CD14-positive monocyte (primary cell): Measurements from ENCODE around the gene TTLL11. TPM values are rescaled to one million over a fixed set of nuclear protein-coding genes. Genes with fewer than 3 reads are reported as not detected.

ENCODE experiments used
- DNase-seq, 3 donors: peaks; one replicate each; pipeline ENCODE4 v3.0.0-alpha.2; 2011 to 2022
- H2AFZ ChIP-seq: 2 replicates; pipeline ENCODE4 v1.6.0; 2012; ENCODE audit warnings: mild to moderate bottlenecking, low read depth, low read length, inconsistent platforms; ENCODE audit not compliant: insufficient read depth, poor library complexity, severe bottlenecking
- H3K27ac ChIP-seq, 2 donors: 1 replicate in 1 of 2; 2 replicates in 1 of 2; pipeline ENCODE4 v1.5.1; 2012 to 2013; ENCODE audit warnings: low read length in 2 of 2, control low read depth in 1 of 2, inconsistent platforms in 1 of 2, low read depth in 1 of 2, mild to moderate bottlenecking in 1 of 2
- H3K27me3 ChIP-seq, 2 donors: one replicate each; pipeline versions ENCODE4 v1.6.0 to v1.6.1; 2011 to 2013; ENCODE audit warnings: low read length in 2 of 2; ENCODE audit not compliant: control insufficient read depth in 2 of 2, insufficient read depth in 2 of 2
- H3K36me3 ChIP-seq, 2 donors: replicated peaks in 1 of 2; 1 replicate in 1 of 2; 2 replicates in 1 of 2; pipeline versions ENCODE4 v1.5.1 to v1.6.1; 2012 to 2013; ENCODE audit warnings: low read length in 2 of 2, control low read depth in 1 of 2, inconsistent platforms in 1 of 2, mild to moderate bottlenecking in 1 of 2; ENCODE audit not compliant: insufficient read depth in 2 of 2, control insufficient read depth in 1 of 2
- H3K4me1 ChIP-seq, 2 donors: 1 replicate in 1 of 2; 2 replicates in 1 of 2; pipeline versions ENCODE4 v1.5.1 to v1.6.1; 2012 to 2013; ENCODE audit warnings: low read length in 2 of 2, control low read depth in 1 of 2, inconsistent platforms in 1 of 2, mild to moderate bottlenecking in 1 of 2, moderate library complexity in 1 of 2; ENCODE audit not compliant: insufficient read depth in 2 of 2, control insufficient read depth in 1 of 2
- H3K4me2 ChIP-seq: replicated peaks from 2 replicates; pipeline ENCODE3; 2012; ENCODE audit warnings: low read length, moderate library complexity, mild to moderate bottlenecking; ENCODE audit not compliant: poor library complexity, severe bottlenecking; ENCODE audit errors: extremely low read depth
- H3K4me3 ChIP-seq, 3 experiments: fragments of 200-600 bp in 1 of 3; sonication (generic) in 1 of 3; replicated peaks in 1 of 3; 1 replicate in 2 of 3; 2 replicates in 1 of 3; pipeline ENCODE4 v1.5.1; 2011 to 2013; ENCODE audit warnings: low read length in 3 of 3, mild to moderate bottlenecking in 3 of 3, control low read depth in 2 of 3, low read depth in 2 of 3, inconsistent platforms in 1 of 3, moderate library complexity in 1 of 3
- H3K79me2 ChIP-seq: 2 replicates; pipeline ENCODE4 v1.6.0; 2012; ENCODE audit warnings: mild to moderate bottlenecking, control low read depth, inconsistent platforms, low read length, moderate library complexity; ENCODE audit not compliant: insufficient read depth
- H3K9ac ChIP-seq: 2 replicates; pipeline ENCODE4 v1.6.0; 2017; ENCODE audit warnings: low read length, mild to moderate bottlenecking; ENCODE audit not compliant: insufficient read depth, poor library complexity, severe bottlenecking
- H3K9me3 ChIP-seq, 2 donors: replicated peaks in 1 of 2; 1 replicate in 1 of 2; 2 replicates in 1 of 2; pipeline versions ENCODE4 v1.5.1 to v1.6.1; 2012 to 2013; ENCODE audit warnings: low read length in 2 of 2, control low read depth in 1 of 2; ENCODE audit not compliant: control insufficient read depth in 1 of 2, insufficient read depth in 1 of 2
- H4K20me1 ChIP-seq: 2 replicates; pipeline ENCODE4 v1.6.0; 2012; ENCODE audit warnings: mild to moderate bottlenecking, low read length, control low read depth, moderate library complexity; ENCODE audit not compliant: insufficient read depth
- H3K27ac Mint-ChIP-seq, 7 donors: one replicate each; pipeline ENCODE4 v1.8.0; 2020; ENCODE audit warnings: mild to moderate bottlenecking in 7 of 7, mixed read lengths in 7 of 7, moderate library complexity in 6 of 7, inconsistent platforms in 2 of 7
- H3K27me3 Mint-ChIP-seq, 3 donors: one replicate each; pipeline ENCODE4 v1.8.0; 2021 to 2022; ENCODE audit warnings: low read depth in 3 of 3, mild to moderate bottlenecking in 3 of 3, mixed read lengths in 3 of 3, moderate library complexity in 3 of 3, inconsistent platforms in 1 of 3
- H3K36me3 Mint-ChIP-seq, 2 donors: one replicate each; pipeline ENCODE4 v1.8.0; 2020; ENCODE audit warnings: mixed read lengths in 2 of 2, inconsistent platforms in 1 of 2, mild to moderate bottlenecking in 1 of 2
- H3K4me1 Mint-ChIP-seq: one replicate; pipeline ENCODE4 v1.8.0; 2020; ENCODE audit warnings: mild to moderate bottlenecking, mixed read lengths
- H3K4me3 Mint-ChIP-seq, 2 donors: one replicate each; pipeline ENCODE4 v1.8.0; 2020; ENCODE audit warnings: mild to moderate bottlenecking in 2 of 2, mixed read lengths in 2 of 2, moderate library complexity in 1 of 2
- H3K9me3 Mint-ChIP-seq, 7 donors: one replicate each; pipeline ENCODE4 v1.8.0; 2020 to 2022; ENCODE audit warnings: mixed read lengths in 7 of 7, mild to moderate bottlenecking in 6 of 7, moderate library complexity in 6 of 7, inconsistent platforms in 2 of 7
- WGBS: methylation state at CpG from one replicate; pipeline ENCODE4 v1.1.5; 2013; ENCODE audit warnings: missing lambda C conversion rate; ENCODE audit not compliant: insufficient coverage; 5-methylcytosine and 5-hydroxymethylcytosine counted together
- intact Hi-C, 2 donors: fragments of 100-400 bp; cut with micrococcal nuclease; formaldehyde crosslinking; loops; one replicate each; pipeline versions ENCODE4 v1.15.0 to v1.15.1; 2023
- polyA plus RNA-seq, 3 donors: library from polyadenylated mRNA; depleted of rRNA in 1 of 3; unstranded in 2 of 3; stranded (reverse) in 1 of 3; fragments of 300-500 nt in 2 of 3; fragments of >200 nt in 1 of 3; fragmentation: Illumina TruSeq in 2 of 3; gene quantifications; 1 replicate in 2 of 3; 2 replicates in 1 of 3; pipeline ENCODE4 v1.2.3, GENCODE V29; 2012 to 2021
- TF ChIP-seq, protein P1 (sequence below): fragments of 200-600 bp; IDR thresholded peaks from one replicate; pipeline ENCODE4 v1.8.0; 2022; ENCODE audit warnings: antibody characterized with exemption, mild to moderate bottlenecking

The TTLL11 gene
- polyA plus RNA-seq, 3 donors = 2.9 to 3.5 (median 3.1) TPM

- H3K9me3 ChIP-seq = no peaks in the 10 kb centered on the region
- TF ChIP-seq, protein P1, sequence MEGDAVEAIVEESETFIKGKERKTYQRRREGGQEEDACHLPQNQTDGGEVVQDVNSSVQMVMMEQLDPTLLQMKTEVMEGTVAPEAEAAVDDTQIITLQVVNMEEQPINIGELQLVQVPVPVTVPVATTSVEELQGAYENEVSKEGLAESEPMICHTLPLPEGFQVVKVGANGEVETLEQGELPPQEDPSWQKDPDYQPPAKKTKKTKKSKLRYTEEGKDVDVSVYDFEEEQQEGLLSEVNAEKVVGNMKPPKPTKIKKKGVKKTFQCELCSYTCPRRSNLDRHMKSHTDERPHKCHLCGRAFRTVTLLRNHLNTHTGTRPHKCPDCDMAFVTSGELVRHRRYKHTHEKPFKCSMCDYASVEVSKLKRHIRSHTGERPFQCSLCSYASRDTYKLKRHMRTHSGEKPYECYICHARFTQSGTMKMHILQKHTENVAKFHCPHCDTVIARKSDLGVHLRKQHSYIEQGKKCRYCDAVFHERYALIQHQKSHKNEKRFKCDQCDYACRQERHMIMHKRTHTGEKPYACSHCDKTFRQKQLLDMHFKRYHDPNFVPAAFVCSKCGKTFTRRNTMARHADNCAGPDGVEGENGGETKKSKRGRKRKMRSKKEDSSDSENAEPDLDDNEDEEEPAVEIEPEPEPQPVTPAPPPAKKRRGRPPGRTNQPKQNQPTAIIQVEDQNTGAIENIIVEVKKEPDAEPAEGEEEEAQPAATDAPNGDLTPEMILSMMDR = no peak
- no peak overlapping the region for H3K4me3 ChIP-seq
- Mint-ChIP-seq H3K4me3 (no peak overlapping the region), H3K27ac (no peak overlapping the region), H3K36me3 (no peaks in the 10 kb centered on the region), H3K9me3 (peaks cover 2 to 12% (median 6%) of the 10 kb centered on the region in 7 donors), H3K4me1 (no peaks in the 10 kb centered on the region), H3K27me3 (peaks cover 0 to 3% (median 2%) of the 10 kb centered on the region in 3 donors)
- H4K20me1 ChIP-seq = no peaks in the 10 kb centered on the region
- H3K36me3 ChIP-seq = no peaks in the 10 kb centered on the region
- intact Hi-C loops = no loop called here
- H3K9ac ChIP-seq = no peak overlapping the region
- no peaks in the 10 kb centered on the region for H3K79me2 ChIP-seq
- H3K4me1 ChIP-seq = no peaks in the 10 kb centered on the region
- 96% methylated on average over 10 of the region's 16 CpGs for WGBS
- H3K27me3 ChIP-seq = no peaks in the 10 kb centered on the region
- no peak for DNase-seq
- H3K27ac ChIP-seq = no peak overlapping the region
- no peak overlapping the region for H3K4me2 ChIP-seq
- no peak overlapping the region for H2AFZ ChIP-seq
Observed at GRCh38 chr9:121807823-121808278, 285.3 kb downstream of the TTLL11 start.

GRCh38 chr9:121807069-121807822 lies 285.9 kb downstream of the TTLL11 start:
- no peak overlapping the region for H3K4me2 ChIP-seq
- TF ChIP-seq, protein P1 = no peak
- no peak overlapping the region for H3K9ac ChIP-seq
- H3K4me1 Mint-ChIP-seq = no peaks in the 10 kb centered on the region
- DNase-seq = no peak
- peaks cover 2 to 12% (median 6%) of the 10 kb centered on the region in 7 donors for H3K9me3 Mint-ChIP-seq
- no peaks in the 10 kb centered on the region for H3K36me3 Mint-ChIP-seq
- no peak overlapping the region for H3K27ac Mint-ChIP-seq
- no peaks in the 10 kb centered on the region for H3K27me3 ChIP-seq
- no peaks in the 10 kb centered on the region for H3K9me3 ChIP-seq
- no peak overlapping the region for H2AFZ ChIP-seq
- no peaks in the 10 kb centered on the region for H4K20me1 ChIP-seq
- H3K4me3 ChIP-seq = no peak overlapping the region
- H3K79me2 ChIP-seq = no peaks in the 10 kb centered on the region
- 51% methylated on average over 9 of the region's 12 CpGs for WGBS
- peaks cover 0 to 3% (median 2%) of the 10 kb centered on the region in 3 donors for H3K27me3 Mint-ChIP-seq
- no peaks in the 10 kb centered on the region for H3K4me1 ChIP-seq
- no peak overlapping the region for H3K4me3 Mint-ChIP-seq
- H3K36me3 ChIP-seq = no peaks in the 10 kb centered on the region
- no peak overlapping the region for H3K27ac ChIP-seq
- intact Hi-C loops = no loop called here
